ENCODE data around the gene MAGEF1.

GRCh38 chr3:184700759-184701158, 11.1 kb downstream of the MAGEF1 start:
- TF ChIP-seq PAF1 (CRISPR knock-in tag; IDR thresholded peaks at IDR 0.05) (no peak), POLR2AphosphoS5 (IDR thresholded peaks at IDR 0.05; ENCODE audit: low read depth, low read length) (no peak), CTCF (CRISPR knock-in tag; IDR thresholded peaks at IDR 0.05) (no peak), YEATS4 (CRISPR knock-in tag; IDR thresholded peaks at IDR 0.05; ENCODE audit: borderline replicate concordance) (no peak), HDAC2 (CRISPR knock-in tag; IDR thresholded peaks at IDR 0.05) (no peak)
